RWPE1 (cell line): ENCODE data around the gene KCNH8.

Experiments used
- CTCF ChIA-PET: fragments of 350-600 bp; sonication (Branson Sonifier 250); formaldehyde crosslinking; extraction: SDS; loops from one replicate; lab custom pipeline; 2021; lab: Yijun Ruan, JAX
- POLR2A ChIA-PET: fragments of 400-600 bp; formaldehyde crosslinking; extraction: SDS; loops from one replicate; lab custom pipeline; 2020; ENCODE audit warnings: antibody characterized with exemption; ENCODE audit not compliant: low non-redundant PET; lab: Yijun Ruan, JAX
- DNase-seq: peaks from one replicate; pipeline ENCODE4 v3.0.0; 2012; ENCODE audit warnings: low spot score
- H3K27ac ChIP-seq: fragments of 450-650 bp; 2 replicates; pipeline ENCODE4 v1.5.1; 2017
- CTCF ChIP-seq: fragments of 450-650 bp; conservative IDR thresholded peaks from 2 replicates; pipeline ENCODE4 v1.5.1; 2017; ENCODE audit warnings: low read depth, mild to moderate bottlenecking

The KCNH8 gene

DNA sequence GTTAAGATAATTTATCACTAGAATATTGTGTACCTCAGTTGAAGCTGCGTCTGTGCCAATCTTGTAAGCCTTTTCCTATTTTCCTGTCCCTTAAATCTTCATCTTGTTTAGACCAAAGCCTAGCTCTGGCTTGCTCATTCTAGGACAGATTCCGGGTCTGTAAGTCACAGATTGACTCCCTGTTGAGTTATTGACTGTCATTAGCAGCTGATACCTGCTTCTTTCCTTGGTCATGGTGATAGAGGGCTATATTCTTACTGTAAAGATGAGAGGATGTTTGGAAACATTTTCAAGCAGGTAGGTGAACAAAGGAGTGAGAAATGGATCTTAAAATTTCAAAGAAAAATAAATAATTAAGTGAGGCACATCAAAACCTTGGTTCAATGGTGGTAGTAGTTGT, 200.2 kb downstream of the KCNH8 start:
- ChIA-PET CTCF (interaction anchor here (0.5 to 0.8 kb wide), 3 partner anchors 57 to 530 kb away, joined by 3 to 6 read pairs (median 4); no protein-coding TSS in a partner anchor), POLR2A (no interaction called here)
- TF ChIP-seq CTCF, result no peak
- DNase-seq, result no peak
- H3K27ac ChIP-seq, result no peak overlapping the region

DNA sequence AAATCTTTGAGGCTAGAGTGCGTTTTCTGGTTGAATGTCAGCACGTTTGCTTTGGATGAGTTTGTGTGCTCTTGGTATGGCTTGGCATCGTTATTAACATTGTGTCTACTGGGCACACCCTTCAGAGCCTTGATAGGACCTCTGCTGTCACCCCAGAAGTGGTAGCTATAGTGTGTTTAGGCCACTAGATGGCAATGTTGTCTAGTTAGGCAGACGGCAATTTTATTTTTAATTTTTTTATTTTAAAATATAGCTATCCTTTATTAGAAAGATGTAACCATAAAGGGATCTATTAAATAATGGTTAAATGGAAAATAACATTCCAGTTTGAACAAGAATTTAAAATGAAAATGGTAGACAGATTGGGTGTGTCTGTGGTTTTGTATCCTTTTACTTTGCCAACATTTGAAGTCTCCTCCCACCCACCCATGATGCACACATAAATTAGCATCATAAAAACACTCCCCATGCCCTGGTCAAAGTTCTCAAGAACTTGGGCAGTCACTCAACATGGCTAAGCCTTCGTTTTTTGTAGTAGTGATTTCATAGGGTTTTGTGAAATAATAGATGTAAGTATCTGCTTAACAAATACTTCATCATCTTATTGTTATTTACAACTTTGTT, 200.7 kb downstream of the KCNH8 start:
- ChIA-PET CTCF (interaction anchor here (0.5 to 0.8 kb wide), 3 partner anchors 57 to 530 kb away, joined by 3 to 6 read pairs (median 4); no protein-coding TSS in a partner anchor), POLR2A (no interaction called here)
- H3K27ac ChIP-seq, result no peak overlapping the region
- DNase-seq, result peak; percentile 3
- TF ChIP-seq CTCF, result peak; percentile 64

DNA sequence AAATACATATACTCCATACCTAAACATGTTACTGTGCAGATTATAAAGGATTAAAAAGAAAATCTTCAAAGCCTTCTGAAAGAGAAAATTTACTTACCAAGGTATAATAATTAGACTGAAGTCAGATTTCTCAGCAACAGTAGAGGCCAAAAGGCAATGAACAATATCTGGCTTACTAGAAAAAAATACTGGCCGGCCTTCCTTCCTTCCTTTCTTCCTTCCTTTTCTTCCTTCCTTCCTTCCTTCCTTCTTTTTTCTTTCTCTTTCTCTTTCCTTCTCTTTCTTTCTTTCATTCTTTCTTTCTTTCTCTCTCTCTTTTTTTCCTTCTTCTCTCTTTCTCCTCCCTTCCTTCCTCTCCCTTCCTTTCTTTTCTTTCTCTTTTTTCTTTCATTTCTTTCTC, 209.6 kb downstream of the KCNH8 start:
- DNase-seq, result no peak
- TF ChIP-seq CTCF, result no peak
- CTCF ChIA-PET, result no interaction called here
- no peak overlapping the region for H3K27ac ChIP-seq
- POLR2A ChIA-PET, result no interaction called here

GRCh38 chr3:19363071-19363470, 214.8 kb downstream of the KCNH8 start:
- DNase-seq, result no peak

DNA sequence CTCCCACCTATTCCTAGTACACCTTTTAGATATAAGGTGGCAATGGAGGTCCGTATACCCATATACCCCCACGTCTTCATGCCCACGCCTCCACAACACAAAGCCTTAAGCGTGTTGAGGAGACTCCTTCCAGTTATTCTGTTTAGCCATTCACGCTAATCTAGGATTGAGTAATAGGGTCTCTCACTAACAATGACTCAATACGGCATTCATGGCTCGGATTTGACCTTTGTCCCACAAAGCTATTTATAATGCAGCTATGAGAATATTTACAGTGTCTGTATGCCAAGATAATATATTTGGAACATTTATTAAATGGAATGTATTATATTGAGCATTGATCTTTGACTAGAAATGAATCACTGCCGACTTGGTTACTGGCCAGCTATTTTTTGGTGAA, 215.8 kb downstream of the KCNH8 start:
- ChIA-PET POLR2A (no interaction called here), CTCF (no interaction called here)
- no peak for TF ChIP-seq CTCF
- no peak overlapping the region for H3K27ac ChIP-seq
- no peak for DNase-seq

More at GRCh38 chr3:19363071-19363470, 214.8 kb downstream of the KCNH8 start:
- ChIA-PET CTCF (no interaction called here), POLR2A (no interaction called here)
- TF ChIP-seq CTCF, result no peak
- no peak overlapping the region for H3K27ac ChIP-seq

GRCh38 chr3:19365471-19365870, 217.2 kb downstream of the KCNH8 start:
- no peak overlapping the region for H3K27ac ChIP-seq
- ChIA-PET POLR2A (no interaction called here), CTCF (no interaction called here)
- no peak for DNase-seq
- TF ChIP-seq CTCF, result no peak
